IMR-90 (cell line): Measurements from ENCODE around the gene CNP.
"Not testable (repeated sequence)": the region's sequence is repeated elsewhere in the genome, so short reads cannot be mapped to it uniquely, and the experiment has no call there.

Source experiments
- CEBPB ChIP-seq: IDR thresholded peaks from 2 replicates; pipeline ENCODE4 v1.6.1; 2012; ENCODE audit warnings: low read depth, low read length, improper control_type of control experiment
- CTCF ChIP-seq: conservative IDR thresholded peaks from 2 replicates; pipeline ENCODE4 v1.5.1; 2012; ENCODE audit warnings: mild to moderate bottlenecking, low read depth, low read length, improper control_type of control experiment
- ELK1 ChIP-seq: fragments of 150-350 bp; IDR thresholded peaks from 2 replicates; pipeline ENCODE4 v1.6.1; 2016; ENCODE audit warnings: low read depth, mild to moderate bottlenecking, low read length, moderate library complexity, borderline replicate concordance
- MAFK ChIP-seq: IDR thresholded peaks from 2 replicates; pipeline ENCODE4 v1.6.1; 2012; ENCODE audit warnings: low read depth, low read length, improper control_type of control experiment
- MAZ ChIP-seq: IDR thresholded peaks from 2 replicates; pipeline ENCODE4 v1.6.1; 2012; ENCODE audit warnings: low read depth, mild to moderate bottlenecking, low read length, improper control_type of control experiment, moderate library complexity, borderline replicate concordance
- POLR2A ChIP-seq: IDR thresholded peaks from 2 replicates; pipeline ENCODE4 v1.6.1; 2012; ENCODE audit warnings: mild to moderate bottlenecking, low read depth, low read length
- RAD21 ChIP-seq: IDR thresholded peaks from 2 replicates; pipeline ENCODE4 v1.6.1; 2012; ENCODE audit warnings: low read length, improper control_type of control experiment
- SMC3 ChIP-seq: fragments of 150-350 bp; IDR thresholded peaks from 2 replicates; pipeline ENCODE4 v1.6.1; 2016; ENCODE audit warnings: low read depth, mild to moderate bottlenecking, antibody characterized with exemption, low read length, moderate library complexity

GRCh38 chr17:42020845-42021244 is 54.2 kb downstream of the CNP start:
- TF ChIP-seq CTCF, MAZ, CEBPB, POLR2A, ELK1, MAFK, RAD21, SMC3: not testable (repeated sequence)
